ENCODE measurements around the gene TPGS1.

TPGS1 gene

GRCh38 chr19:540867-541637, 33.8 kb downstream of the TPGS1 start:
- DNase-seq (ENCODE audit: low spot score) = no peak

- no peak for DNase-seq (ENCODE audit: low spot score)
Observed at GRCh38 chr19:541699-542098, 34.4 kb downstream of the TPGS1 start.

- DNase-seq (ENCODE audit: low spot score) = no peak
Observed at GRCh38 chr19:542173-542866, 35.0 kb downstream of the TPGS1 start.

- DNase-seq (ENCODE audit: low spot score) = peak; percentile 79
Observed at GRCh38 chr19:543910-544608, 36.8 kb downstream of the TPGS1 start, which contains the start of gene GZMM. Gene GZMM, plus strand, starts transcription at chr19:544053. Its CDS starts 19 bp downstream, at chr19:544072.

GRCh38 chr19:547117-547516, 39.8 kb downstream of the TPGS1 start:
- no peak for DNase-seq (ENCODE audit: low spot score)

- no peak for DNase-seq (ENCODE audit: low spot score)
Observed at GRCh38 chr19:547836-548720, 40.8 kb downstream of the TPGS1 start.

- DNase-seq (ENCODE audit: low spot score) = no peak
Observed at GRCh38 chr19:548886-549830, 41.9 kb downstream of the TPGS1 start.

- no peak for DNase-seq (ENCODE audit: low spot score)
Observed at GRCh38 chr19:554817-555216, 47.5 kb downstream of the TPGS1 start.

GRCh38 chr19:555474-555808, 48.1 kb downstream of the TPGS1 start:
- no peak for DNase-seq (ENCODE audit: low spot score)

- no peak for DNase-seq (ENCODE audit: low spot score)
Observed at GRCh38 chr19:556611-557382, 49.5 kb downstream of the TPGS1 start.

- DNase-seq (ENCODE audit: low spot score) = no peak
Observed at GRCh38 chr19:558770-559439, 51.6 kb downstream of the TPGS1 start.

- DNase-seq (ENCODE audit: low spot score) = no peak
Observed at GRCh38 chr19:560121-560520, 52.8 kb downstream of the TPGS1 start.

- no peak for DNase-seq (ENCODE audit: low spot score)
Observed at GRCh38 chr19:566403-566802, 59.1 kb downstream of the TPGS1 start.

GRCh38 chr19:566844-567243, 59.5 kb downstream of the TPGS1 start:
- no peak for DNase-seq (ENCODE audit: low spot score)

- DNase-seq (ENCODE audit: low spot score) = no peak
Observed at GRCh38 chr19:567296-567900, 60.1 kb downstream of the TPGS1 start.
